Psoas muscle (tissue), 8 donors: ENCODE data around the gene ATP8A2. TPM values are rescaled to one million over a fixed set of nuclear protein-coding genes. Genes with fewer than 3 reads are reported as not detected.

Experiments
- ATAC-seq, 4 donors: fragments of 200-7000 bp; cut with Tn5 transposase; one replicate each; pipeline ENCODE4 v1.9.1; 2020; ENCODE audit warnings: moderate library complexity in 3 of 4, mild to moderate bottlenecking in 2 of 4
- DNase-seq, 2 donors: peaks; one replicate each; pipeline ENCODE4 v3.0.0-alpha.2; 2020
- H3K27ac ChIP-seq: fragments of 200-600 bp; one replicate; pipeline ENCODE4 v1.8.0; 2022
- H3K27me3 ChIP-seq, 3 donors: fragments of 200-600 bp in 1 of 3; one replicate each; pipeline versions ENCODE4 v1.6.1 to v1.8.0; 2013 to 2022; ENCODE audit warnings: low read length in 2 of 3, mild to moderate bottlenecking in 2 of 3, moderate library complexity in 1 of 3; ENCODE audit not compliant: insufficient read depth in 3 of 3
- H3K36me3 ChIP-seq, 2 donors: fragments of 200-600 bp in 1 of 2; one replicate each; pipeline versions ENCODE4 v1.6.1 to v1.8.0; 2013 to 2022; ENCODE audit warnings: low read depth in 1 of 2, mild to moderate bottlenecking in 1 of 2, moderate library complexity in 1 of 2; ENCODE audit not compliant: insufficient read depth in 1 of 2
- H3K4me1 ChIP-seq: fragments of 200-600 bp; one replicate; pipeline ENCODE4 v1.8.0; 2022
- H3K4me3 ChIP-seq: fragments of 200-600 bp; one replicate; pipeline ENCODE4 v1.8.0; 2022; ENCODE audit warnings: mild to moderate bottlenecking
- H3K9me3 ChIP-seq: fragments of 200-600 bp; one replicate; pipeline ENCODE4 v1.8.0; 2022
- CTCF ChIP-seq: fragments of 200-600 bp; IDR thresholded peaks from one replicate; pipeline ENCODE4 v1.8.0; 2022; ENCODE audit warnings: antibody characterized with exemption
- WGBS, 3 donors: extraction: QIAGEN DNeasy Blood & Tissue Kit; methylation state at CpG; one replicate each; pipeline versions ENCODE4 v1.1.6 to v1.1.7; 2013; 5-methylcytosine and 5-hydroxymethylcytosine counted together
- intact Hi-C, 2 donors: fragments of 100-400 bp; cut with DNase I; formaldehyde crosslinking; loops; one replicate each; pipeline versions ENCODE4 v1.11.0 to v1.14.2; 2022
- polyA plus RNA-seq, 3 donors: library from polyadenylated mRNA; stranded (reverse); fragments of 200-250 nt; gene quantifications; one replicate each; pipeline ENCODE4 v1.2.3, GENCODE V29; 2013
- total RNA-seq, 4 donors: library from RNA; stranded (reverse); fragmentation: NEBNext Ultra II Directional in 2 of 4; extraction: Animal tissue kit (Norgen Biotek cat#: 25700) in 2 of 4; gene quantifications; one replicate each; pipeline versions ENCODE4 v1.2.1 to v1.2.4, GENCODE V29; 2021 to 2023
- donor health status: healthy with polysubstance abuse.
- donor health status: DM: no; HTN: no; CAD: no; lungs with moderate emphysema.
- donor health status: Bipolar disorder and iron deficiency.
- donor health status: healthy.
- donor health status: DM: yes; HTN: yes; CAD: no.
- donor health status: DM: no; HTN: no; CAD: no.
- donor health status: DM: no; HTN: no; CAD: no.
- donor health status: DM: yes; HTN: yes; CAD: no.

ATP8A2 gene
- total and polyA plus RNA-seq, 7 donors: 0.02 to 0.22 (median 0.04) TPM; not detected in 2

GRCh38 chr13:25881136-25881926 lies 509.6 kb downstream of the ATP8A2 start:
- TF ChIP-seq CTCF: no peak
- intact Hi-C loops: loop anchor here in 1 of 2 donors (10.0 kb wide), 1 partner anchor 93 kb away; no protein-coding TSS in a partner anchor
- H3K36me3 ChIP-seq: no peaks in the 10 kb centered on the region
- H3K9me3 ChIP-seq: no peaks in the 10 kb centered on the region
- WGBS, 3 donors: 73 to 81% (median 78%) methylated on average over 3 of the region's 3 CpGs
- DNase-seq (no peak), ATAC-seq (no peak)
- H3K27me3 ChIP-seq: no peaks in the 10 kb centered on the region
- H3K4me1 ChIP-seq: no peaks in the 10 kb centered on the region
- no peak overlapping the region for H3K27ac ChIP-seq
- H3K4me3 ChIP-seq: no peak overlapping the region

- ATAC-seq (no peak), DNase-seq (no peak)
- TF ChIP-seq CTCF: no peak
- 11 to 25% (median 18%) methylated on average over 12 of the region's 12 CpGs for WGBS, 3 donors
- Histone ChIP-seq H3K9me3 (no peaks in the 10 kb centered on the region), H3K4me3 (peak overlapping the region; percentile 1), H3K36me3 (no peaks in the 10 kb centered on the region), H3K4me1 (no peaks in the 10 kb centered on the region), H3K27me3 (no peaks in the 10 kb centered on the region), H3K27ac (no peak overlapping the region)
- intact Hi-C loops: loop anchor here in 1 of 2 donors (10.0 kb wide), 1 partner anchor 93 kb away; no protein-coding TSS in a partner anchor
Measured at GRCh38 chr13:25881971-25882451, 510.2 kb downstream of the ATP8A2 start.

GRCh38 chr13:25882466-25883357 lies 510.9 kb downstream of the ATP8A2 start:
- no peak overlapping the region for H3K4me3 ChIP-seq
- WGBS, 3 donors: 72 to 74% (median 74%) methylated on average over 8 of the region's 8 CpGs
- TF ChIP-seq CTCF: no peak
- no peaks in the 10 kb centered on the region for H3K27me3 ChIP-seq
- no peaks in the 10 kb centered on the region for H3K36me3 ChIP-seq
- no peak for ATAC-seq
- H3K4me1 ChIP-seq: no peaks in the 10 kb centered on the region
- no peak for DNase-seq
- intact Hi-C loops: loop anchor here in 1 of 2 donors (10.0 kb wide), 1 partner anchor 92 kb away; no protein-coding TSS in a partner anchor
- no peak overlapping the region for H3K27ac ChIP-seq
- H3K9me3 ChIP-seq: no peaks in the 10 kb centered on the region

GRCh38 chr13:25885418-25885817 lies 513.6 kb downstream of the ATP8A2 start:
- no peak for TF ChIP-seq CTCF
- intact Hi-C loops: loop anchor here in 1 of 2 donors (10.0 kb wide), 1 partner anchor 89 kb away; no protein-coding TSS in a partner anchor
- no peak overlapping the region for H3K4me3 ChIP-seq
- no peak overlapping the region for H3K27ac ChIP-seq
- 92 to 93% (median 93%) methylated on average over 3 to 4 of the region's 4 CpGs for WGBS, 3 donors
- no peaks in the 10 kb centered on the region for H3K4me1 ChIP-seq
- no peaks in the 10 kb centered on the region for H3K36me3 ChIP-seq
- no peaks in the 10 kb centered on the region for H3K9me3 ChIP-seq
- H3K27me3 ChIP-seq: no peaks in the 10 kb centered on the region
- DNase-seq: no peak
- no peak for ATAC-seq
